IMR-90 (cell line): ENCODE data around the gene INO80E.

ENCODE experiments used
- CEBPB ChIP-seq: IDR thresholded peaks from 2 replicates; pipeline ENCODE4 v1.6.1; 2012; ENCODE audit warnings: low read depth, low read length, improper control_type of control experiment
- MAFK ChIP-seq: IDR thresholded peaks from 2 replicates; pipeline ENCODE4 v1.6.1; 2012; ENCODE audit warnings: low read depth, low read length, improper control_type of control experiment
- MXI1 ChIP-seq: IDR thresholded peaks from 2 replicates; pipeline ENCODE4 v1.6.1; 2012; ENCODE audit warnings: low read depth, mild to moderate bottlenecking, low read length, moderate library complexity, borderline replicate concordance
- NFE2L2 ChIP-seq: fragments of 150-350 bp; IDR thresholded peaks from 2 replicates; pipeline ENCODE4 v1.6.1; 2016; ENCODE audit warnings: low read depth, mild to moderate bottlenecking, low read length
- POLR2A ChIP-seq: IDR thresholded peaks from 2 replicates; pipeline ENCODE4 v1.6.1; 2012; ENCODE audit warnings: mild to moderate bottlenecking, low read depth, low read length
- RAD21 ChIP-seq: IDR thresholded peaks from 2 replicates; pipeline ENCODE4 v1.6.1; 2012; ENCODE audit warnings: low read length, improper control_type of control experiment
- RCOR1 ChIP-seq: IDR thresholded peaks from 2 replicates; pipeline ENCODE4 v1.6.1; 2012; ENCODE audit warnings: mild to moderate bottlenecking, low read length, improper control_type of control experiment; ENCODE audit not compliant: insufficient replicate concordance
- RFX5 ChIP-seq: IDR thresholded peaks from 2 replicates; pipeline ENCODE4 v1.8.0; 2012; ENCODE audit warnings: low read depth, mild to moderate bottlenecking, low read length, moderate library complexity
- SMC3 ChIP-seq: fragments of 150-350 bp; IDR thresholded peaks from 2 replicates; pipeline ENCODE4 v1.6.1; 2016; ENCODE audit warnings: low read depth, mild to moderate bottlenecking, antibody characterized with exemption, low read length, moderate library complexity
- TF ChIP-seq, protein P1 (sequence below): conservative IDR thresholded peaks from 2 replicates; pipeline ENCODE4 v1.5.1; 2012; ENCODE audit warnings: mild to moderate bottlenecking, low read depth, low read length, improper control_type of control experiment
- TF ChIP-seq, protein P2 (sequence below): fragments of 150-350 bp; IDR thresholded peaks from 2 replicates; pipeline ENCODE4 v1.6.1; 2017; ENCODE audit warnings: mild to moderate bottlenecking, antibody characterized with exemption, low read length, low read depth

GRCh38 chr16:30030011-30030685 is 34.1 kb downstream of the INO80E start:
- TF ChIP-seq, protein P1, sequence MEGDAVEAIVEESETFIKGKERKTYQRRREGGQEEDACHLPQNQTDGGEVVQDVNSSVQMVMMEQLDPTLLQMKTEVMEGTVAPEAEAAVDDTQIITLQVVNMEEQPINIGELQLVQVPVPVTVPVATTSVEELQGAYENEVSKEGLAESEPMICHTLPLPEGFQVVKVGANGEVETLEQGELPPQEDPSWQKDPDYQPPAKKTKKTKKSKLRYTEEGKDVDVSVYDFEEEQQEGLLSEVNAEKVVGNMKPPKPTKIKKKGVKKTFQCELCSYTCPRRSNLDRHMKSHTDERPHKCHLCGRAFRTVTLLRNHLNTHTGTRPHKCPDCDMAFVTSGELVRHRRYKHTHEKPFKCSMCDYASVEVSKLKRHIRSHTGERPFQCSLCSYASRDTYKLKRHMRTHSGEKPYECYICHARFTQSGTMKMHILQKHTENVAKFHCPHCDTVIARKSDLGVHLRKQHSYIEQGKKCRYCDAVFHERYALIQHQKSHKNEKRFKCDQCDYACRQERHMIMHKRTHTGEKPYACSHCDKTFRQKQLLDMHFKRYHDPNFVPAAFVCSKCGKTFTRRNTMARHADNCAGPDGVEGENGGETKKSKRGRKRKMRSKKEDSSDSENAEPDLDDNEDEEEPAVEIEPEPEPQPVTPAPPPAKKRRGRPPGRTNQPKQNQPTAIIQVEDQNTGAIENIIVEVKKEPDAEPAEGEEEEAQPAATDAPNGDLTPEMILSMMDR: no peak
- TF ChIP-seq RAD21: no peak
- no peak for TF ChIP-seq RFX5
- no peak for TF ChIP-seq POLR2A
- no peak for TF ChIP-seq MAFK
- no peak for TF ChIP-seq CEBPB
- no peak for TF ChIP-seq NFE2L2
- no peak for TF ChIP-seq MXI1
- no peak for TF ChIP-seq SMC3
- TF ChIP-seq RCOR1: no peak
- TF ChIP-seq, protein P2, sequence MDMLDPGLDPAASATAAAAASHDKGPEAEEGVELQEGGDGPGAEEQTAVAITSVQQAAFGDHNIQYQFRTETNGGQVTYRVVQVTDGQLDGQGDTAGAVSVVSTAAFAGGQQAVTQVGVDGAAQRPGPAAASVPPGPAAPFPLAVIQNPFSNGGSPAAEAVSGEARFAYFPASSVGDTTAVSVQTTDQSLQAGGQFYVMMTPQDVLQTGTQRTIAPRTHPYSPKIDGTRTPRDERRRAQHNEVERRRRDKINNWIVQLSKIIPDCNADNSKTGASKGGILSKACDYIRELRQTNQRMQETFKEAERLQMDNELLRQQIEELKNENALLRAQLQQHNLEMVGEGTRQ: no peak
